HG03469 (cell line): ENCODE results near the gene KIAA1328.

Experiments used
- ATAC-seq: cut with Tn5 transposase; IDR thresholded peaks from one replicate; pipeline ENCODE4 v1.9.1; 2021; ENCODE audit warnings: mild to moderate bottlenecking, moderate library complexity, moderate number of reproducible peaks; ENCODE audit not compliant: unreplicated experiment

Gene KIAA1328

DNA sequence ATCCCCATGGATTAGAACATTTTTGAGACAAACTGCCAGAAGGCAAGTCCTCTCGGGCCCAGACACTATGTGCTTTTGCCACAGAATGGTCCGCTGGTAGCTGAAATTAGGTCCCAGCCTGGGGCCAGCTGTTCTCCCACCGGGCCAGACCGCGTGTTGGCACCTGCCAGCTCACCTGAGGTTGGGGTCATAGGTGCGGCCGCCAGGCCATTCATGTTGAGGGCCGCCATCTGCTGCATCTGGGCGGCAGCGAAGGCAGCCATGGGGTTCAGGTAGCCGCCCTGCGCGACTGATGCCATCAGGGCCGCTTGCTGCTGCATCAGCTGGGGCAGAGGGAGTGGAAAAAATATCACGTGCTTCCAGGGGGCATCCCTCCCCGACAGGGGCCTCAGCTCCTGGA, 443.9 kb downstream of the KIAA1328 start:
- no peak for ATAC-seq

- ATAC-seq = no peak
These were observed 445.6 kb downstream of the KIAA1328 start for GRCh38 chr18:37274309-37275236.

GRCh38 chr18:37275237-37275741, 446.4 kb downstream of the KIAA1328 start:
- no peak for ATAC-seq

DNA sequence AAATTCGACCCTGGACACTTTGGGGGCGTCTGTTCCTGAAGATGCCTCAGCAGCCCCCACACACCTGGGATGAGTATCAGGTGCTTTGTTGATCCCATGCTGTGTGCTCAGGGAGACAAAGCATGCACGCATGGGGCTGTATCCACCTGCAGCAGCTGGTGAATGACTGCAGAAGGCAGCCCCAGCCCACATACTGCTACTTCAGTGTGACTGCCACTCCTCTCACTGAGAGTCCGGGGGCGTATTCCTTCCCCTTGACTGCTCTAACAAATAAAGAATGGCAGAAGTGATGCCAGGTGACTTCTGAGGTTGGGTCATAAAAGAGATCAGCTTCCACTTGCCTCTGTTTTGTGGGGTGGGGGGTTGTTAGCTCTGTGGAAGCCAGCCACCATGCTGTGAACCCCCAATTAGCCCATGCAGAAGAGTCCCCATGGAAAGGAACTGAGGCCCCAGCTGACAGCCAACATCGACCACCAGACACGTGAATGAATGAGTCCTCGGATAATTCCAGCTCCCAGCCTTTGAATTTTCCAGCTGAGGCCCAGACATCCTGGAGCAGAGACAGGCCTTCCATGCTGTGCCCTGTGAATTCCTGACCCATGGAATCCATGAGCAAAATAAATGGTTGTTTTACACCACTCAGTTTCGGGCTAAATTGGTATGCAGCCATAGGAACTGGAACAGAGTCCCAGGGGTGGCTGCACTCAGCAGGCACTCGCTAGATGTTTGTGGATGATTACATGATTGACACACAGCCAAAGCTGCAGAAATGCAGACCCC, 447.4 kb downstream of the KIAA1328 start:
- ATAC-seq = no peak

DNA sequence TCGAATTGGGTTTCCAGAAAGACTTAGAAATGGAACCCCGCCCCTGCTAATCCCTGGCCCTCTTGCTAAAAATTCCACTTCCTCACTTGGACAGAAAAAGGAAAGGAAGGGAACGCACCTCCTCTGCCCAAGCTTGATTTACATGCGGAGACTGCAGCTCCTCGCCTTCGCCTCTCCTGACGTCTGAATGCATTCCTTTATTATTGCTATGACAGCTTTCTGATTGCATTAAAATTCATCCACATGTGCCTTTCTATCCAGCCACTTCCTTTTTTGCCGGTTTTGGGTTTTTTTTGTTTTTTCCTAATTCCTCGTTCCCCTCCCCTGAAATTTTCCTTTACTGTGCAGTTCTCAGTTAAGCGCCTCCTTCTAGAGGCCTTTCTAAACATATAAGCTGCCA, 448.9 kb downstream of the KIAA1328 start:
- no peak for ATAC-seq
